Measurements from ENCODE around the gene CAMK4. TPM values are rescaled to one million over a fixed set of nuclear protein-coding genes. Genes with fewer than 3 reads are reported as not detected.

The CAMK4 gene
- total RNA-seq, 1 experiment from 2014 or later, result 10.2 TPM

GRCh38 chr5:111187079-111187478 lies 37.1 kb upstream of the CAMK4 start:
- ChIA-PET RAD21 (ENCODE audit: low non-redundant PET in 1 of 2, low total read pairs in 2 of 2, uncharacterized antibody in 2 of 2, unreplicated experiment in 2 of 2) (no interaction called here), CTCF (no interaction called here), POLR2A (no interaction called here)
- H3K4me2 ChIP-seq (ENCODE audit: low read length), result no peak overlapping the region
- no peak for TF ChIP-seq SIN3A (IDR thresholded peaks at IDR 0.05; ENCODE audit: low read depth)
- no peak for TF ChIP-seq CEBPB (IDR thresholded peaks at IDR 0.05; ENCODE audit: low read depth)
- intact Hi-C loops (cut with micrococcal nuclease), result no loop called here
- no peaks in the 10 kb centered on the region for H3K36me3 ChIP-seq (ENCODE audit: control insufficient read depth in 1 of 2, insufficient read depth in 2 of 2, low read length in 2 of 2)
- no peaks in the 10 kb centered on the region for H3K79me2 ChIP-seq (ENCODE audit: insufficient read depth, low read length)
- no TSS peak for BruUV-seq (replicated peaks)
- DNase-seq (ENCODE audit: low read depth, low spot score) (no peak), ATAC-seq (no peak)
- no peak overlapping the region for H3K9ac ChIP-seq (ENCODE audit: low read length)
- H3K4me1 ChIP-seq (ENCODE audit: control insufficient read depth in 1 of 2, insufficient read depth in 2 of 2, low read length in 2 of 2), result no peaks in the 10 kb centered on the region
- no peaks in the 10 kb centered on the region; the same call in 1 of the 2 replicates for H4K20me1 ChIP-seq (ENCODE audit: insufficient read depth)
- H3K4me3 ChIP-seq (replicated peaks in 1 of 2; ENCODE audit: low read depth in 1 of 2, low read length in 2 of 2), result no peak overlapping the region
- H3K9me2 ChIP-seq (ENCODE audit: insufficient read depth), result no peaks in the 10 kb centered on the region
- no peaks in the 10 kb centered on the region for H3K27me3 ChIP-seq (ENCODE audit: insufficient read depth, low read length)
- no peak overlapping the region for H3K27ac ChIP-seq (ENCODE audit: low read depth, low read length)
- no peaks in the 10 kb centered on the region for H3K9me3 ChIP-seq (ENCODE audit: control insufficient read depth in 1 of 2, insufficient read depth in 1 of 2, low read depth in 1 of 2, low read length in 2 of 2)
- no peak overlapping the region for H2AFZ ChIP-seq (ENCODE audit: low read depth, low read length, poor library complexity, severe bottlenecking)

DNA sequence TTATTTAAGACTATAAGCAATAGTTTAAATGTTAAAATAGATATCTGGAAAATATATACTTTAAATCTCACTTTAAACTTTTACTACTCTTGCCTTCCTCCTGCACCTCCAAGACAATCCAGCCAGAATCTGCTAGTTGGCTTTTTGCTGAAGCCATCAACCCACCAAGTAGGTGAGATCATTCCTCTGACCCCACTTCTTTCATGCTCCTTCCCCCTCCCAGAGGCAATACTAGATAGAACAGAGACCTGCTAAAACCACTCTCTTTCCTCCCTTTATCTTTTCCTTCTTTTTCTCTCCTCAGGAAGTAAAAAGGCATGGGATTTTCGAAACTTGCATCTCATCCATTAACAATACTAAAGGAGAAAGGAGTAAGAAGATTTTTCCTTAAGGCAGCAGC lies 30.1 kb upstream of the CAMK4 start:
- no peaks in the 10 kb centered on the region for H3K4me1 ChIP-seq (ENCODE audit: control insufficient read depth in 1 of 2, insufficient read depth in 2 of 2, low read length in 2 of 2)
- no peak overlapping the region for H2AFZ ChIP-seq (ENCODE audit: low read depth, low read length, poor library complexity, severe bottlenecking)
- no peaks in the 10 kb centered on the region for H3K79me2 ChIP-seq (ENCODE audit: insufficient read depth, low read length)
- H4K20me1 ChIP-seq (ENCODE audit: insufficient read depth), result no peaks in the 10 kb centered on the region; the same call in 1 of the 2 replicates
- no peak overlapping the region for H3K4me3 ChIP-seq (replicated peaks in 1 of 2; ENCODE audit: low read depth in 1 of 2, low read length in 2 of 2)
- H3K9me3 ChIP-seq (ENCODE audit: control insufficient read depth in 1 of 2, insufficient read depth in 1 of 2, low read depth in 1 of 2, low read length in 2 of 2), result no peaks in the 10 kb centered on the region
- TF ChIP-seq POLR2AphosphoS5 (IDR thresholded peaks at IDR 0.05; ENCODE audit: low read depth, low read length) (no peak), JUND (IDR thresholded peaks at IDR 0.05) (no peak)
- DNase-seq (ENCODE audit: low read depth, low spot score), result no peak
- intact Hi-C loops (cut with micrococcal nuclease), result no loop called here
- ChIA-PET CTCF (no interaction called here), POLR2A (no interaction called here), RAD21 (ENCODE audit: low non-redundant PET in 1 of 2, low total read pairs in 2 of 2, uncharacterized antibody in 2 of 2, unreplicated experiment in 2 of 2) (no interaction called here)
- H3K9me2 ChIP-seq (ENCODE audit: insufficient read depth), result no peaks in the 10 kb centered on the region
- no TSS peak for BruUV-seq (replicated peaks)
- H3K36me3 ChIP-seq (ENCODE audit: control insufficient read depth in 1 of 2, insufficient read depth in 2 of 2, low read length in 2 of 2), result no peaks in the 10 kb centered on the region
- H3K27ac ChIP-seq (ENCODE audit: low read depth, low read length), result no peak overlapping the region
- no peak for ATAC-seq
- H3K27me3 ChIP-seq (ENCODE audit: insufficient read depth, low read length), result no peaks in the 10 kb centered on the region
- H3K4me2 ChIP-seq (ENCODE audit: low read length), result no peak overlapping the region
- no peak overlapping the region for H3K9ac ChIP-seq (ENCODE audit: low read length)

GRCh38 chr5:111194925-111195324 lies 29.3 kb upstream of the CAMK4 start:
- ATAC-seq, result no peak
- CTCF ChIA-PET, result no interaction called here
- no peak for DNase-seq (ENCODE audit: low read depth, low spot score)
- intact Hi-C loops (cut with micrococcal nuclease), result no loop called here
- no peak for TF ChIP-seq JUND (IDR thresholded peaks at IDR 0.05)
- TF ChIP-seq CEBPB (IDR thresholded peaks at IDR 0.05; ENCODE audit: low read depth), result no peak
- TF ChIP-seq EZH2phosphoT487 (IDR thresholded peaks at IDR 0.05; ENCODE audit: borderline replicate concordance), result no peak
- TF ChIP-seq ZNF274 (IDR thresholded peaks at IDR 0.05; ENCODE audit: low read depth, low read length), result no peak
- no peak for TF ChIP-seq EGR1 (IDR thresholded peaks at IDR 0.05; ENCODE audit: low read depth)
- TF ChIP-seq, protein P1, sequence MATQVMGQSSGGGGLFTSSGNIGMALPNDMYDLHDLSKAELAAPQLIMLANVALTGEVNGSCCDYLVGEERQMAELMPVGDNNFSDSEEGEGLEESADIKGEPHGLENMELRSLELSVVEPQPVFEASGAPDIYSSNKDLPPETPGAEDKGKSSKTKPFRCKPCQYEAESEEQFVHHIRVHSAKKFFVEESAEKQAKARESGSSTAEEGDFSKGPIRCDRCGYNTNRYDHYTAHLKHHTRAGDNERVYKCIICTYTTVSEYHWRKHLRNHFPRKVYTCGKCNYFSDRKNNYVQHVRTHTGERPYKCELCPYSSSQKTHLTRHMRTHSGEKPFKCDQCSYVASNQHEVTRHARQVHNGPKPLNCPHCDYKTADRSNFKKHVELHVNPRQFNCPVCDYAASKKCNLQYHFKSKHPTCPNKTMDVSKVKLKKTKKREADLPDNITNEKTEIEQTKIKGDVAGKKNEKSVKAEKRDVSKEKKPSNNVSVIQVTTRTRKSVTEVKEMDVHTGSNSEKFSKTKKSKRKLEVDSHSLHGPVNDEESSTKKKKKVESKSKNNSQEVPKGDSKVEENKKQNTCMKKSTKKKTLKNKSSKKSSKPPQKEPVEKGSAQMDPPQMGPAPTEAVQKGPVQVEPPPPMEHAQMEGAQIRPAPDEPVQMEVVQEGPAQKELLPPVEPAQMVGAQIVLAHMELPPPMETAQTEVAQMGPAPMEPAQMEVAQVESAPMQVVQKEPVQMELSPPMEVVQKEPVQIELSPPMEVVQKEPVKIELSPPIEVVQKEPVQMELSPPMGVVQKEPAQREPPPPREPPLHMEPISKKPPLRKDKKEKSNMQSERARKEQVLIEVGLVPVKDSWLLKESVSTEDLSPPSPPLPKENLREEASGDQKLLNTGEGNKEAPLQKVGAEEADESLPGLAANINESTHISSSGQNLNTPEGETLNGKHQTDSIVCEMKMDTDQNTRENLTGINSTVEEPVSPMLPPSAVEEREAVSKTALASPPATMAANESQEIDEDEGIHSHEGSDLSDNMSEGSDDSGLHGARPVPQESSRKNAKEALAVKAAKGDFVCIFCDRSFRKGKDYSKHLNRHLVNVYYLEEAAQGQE (IDR thresholded peaks at IDR 0.05; ENCODE audit: low read depth), result no peak
- TF ChIP-seq SP1 (IDR thresholded peaks at IDR 0.05; ENCODE audit: low read depth), result no peak
- TF ChIP-seq ATF3 (IDR thresholded peaks at IDR 0.05), result no peak
- no peak for TF ChIP-seq EZH2 (IDR thresholded peaks at IDR 0.05)
- TF ChIP-seq POLR2A (IDR thresholded peaks at IDR 0.05; ENCODE audit: borderline replicate concordance, extremely low read depth, insufficient read depth, insufficient read length), result no peak
- TF ChIP-seq RAD21 (IDR thresholded peaks at IDR 0.05; ENCODE audit: low read depth), result no peak
- TF ChIP-seq SIN3A (IDR thresholded peaks at IDR 0.05; ENCODE audit: low read depth), result no peak
- no peak overlapping the region for H3K27ac ChIP-seq (ENCODE audit: low read depth, low read length)
- no peak overlapping the region for H3K9ac ChIP-seq (ENCODE audit: low read length)
- POLR2A ChIA-PET, result no interaction called here
- no peak overlapping the region for H2AFZ ChIP-seq (ENCODE audit: low read depth, low read length, poor library complexity, severe bottlenecking)
- no peaks in the 10 kb centered on the region for H3K9me3 ChIP-seq (ENCODE audit: control insufficient read depth in 1 of 2, insufficient read depth in 1 of 2, low read depth in 1 of 2, low read length in 2 of 2)
- H3K4me1 ChIP-seq (ENCODE audit: control insufficient read depth in 1 of 2, insufficient read depth in 2 of 2, low read length in 2 of 2), result no peaks in the 10 kb centered on the region
- no peak overlapping the region for H3K4me2 ChIP-seq (ENCODE audit: low read length)
- H4K20me1 ChIP-seq (ENCODE audit: insufficient read depth), result no peaks in the 10 kb centered on the region
- no TSS peak for BruUV-seq (replicated peaks)
- no peaks in the 10 kb centered on the region for H3K36me3 ChIP-seq (ENCODE audit: control insufficient read depth in 1 of 2, insufficient read depth in 2 of 2, low read length in 2 of 2)
- H3K9me2 ChIP-seq (ENCODE audit: insufficient read depth), result no peaks in the 10 kb centered on the region
- H3K4me3 ChIP-seq (replicated peaks in 1 of 2; ENCODE audit: low read depth in 1 of 2, low read length in 2 of 2), result no peak overlapping the region
- no peaks in the 10 kb centered on the region for H3K27me3 ChIP-seq (ENCODE audit: insufficient read depth, low read length)
- RAD21 ChIA-PET (ENCODE audit: low non-redundant PET in 1 of 2, low total read pairs in 2 of 2, uncharacterized antibody in 2 of 2, unreplicated experiment in 2 of 2), result no interaction called here
- H3K79me2 ChIP-seq (ENCODE audit: insufficient read depth, low read length), result no peaks in the 10 kb centered on the region

Measured in HCT116 (cell line).